GM10847 (cell line): ENCODE data around the gene MYLK4.

Source experiments
- POLR2A ChIP-seq: IDR thresholded peaks from 2 replicates; pipeline ENCODE4 v1.6.1; 2011; ENCODE audit not compliant: insufficient read length; ENCODE audit errors: extremely low read depth

The MYLK4 gene

GRCh38 chr6:2684103-2684749 lies 66.5 kb downstream of the MYLK4 start:
- no peak for TF ChIP-seq POLR2A

GRCh38 chr6:2680264-2680922 lies 70.3 kb downstream of the MYLK4 start:
- TF ChIP-seq POLR2A, result no peak

GRCh38 chr6:2677080-2677593 lies 73.6 kb downstream of the MYLK4 start:
- TF ChIP-seq POLR2A, result no peak

- no peak for TF ChIP-seq POLR2A
These were observed 74.7 kb downstream of the MYLK4 start for GRCh38 chr6:2676048-2676447.

DNA sequence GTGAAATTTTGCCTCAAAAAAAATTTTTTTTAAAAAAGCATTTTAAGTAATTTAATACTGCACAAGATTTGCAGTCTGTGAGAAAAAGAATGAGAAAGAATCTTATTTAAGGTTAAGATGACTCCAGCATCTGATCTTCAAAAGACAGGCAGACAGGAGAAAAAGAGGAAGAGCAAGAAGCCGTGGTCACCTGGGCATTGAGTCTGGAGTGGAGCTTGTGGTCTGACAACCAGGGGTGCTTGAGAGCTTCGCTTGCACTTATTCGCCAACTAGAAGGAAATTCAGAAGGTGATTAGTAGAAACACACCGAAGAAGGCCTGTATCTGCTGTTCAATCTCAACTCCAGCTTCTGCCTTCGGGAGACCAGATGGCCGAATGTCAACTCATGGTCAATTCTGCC lies 75.9 kb downstream of the MYLK4 start:
- no peak for TF ChIP-seq POLR2A

DNA sequence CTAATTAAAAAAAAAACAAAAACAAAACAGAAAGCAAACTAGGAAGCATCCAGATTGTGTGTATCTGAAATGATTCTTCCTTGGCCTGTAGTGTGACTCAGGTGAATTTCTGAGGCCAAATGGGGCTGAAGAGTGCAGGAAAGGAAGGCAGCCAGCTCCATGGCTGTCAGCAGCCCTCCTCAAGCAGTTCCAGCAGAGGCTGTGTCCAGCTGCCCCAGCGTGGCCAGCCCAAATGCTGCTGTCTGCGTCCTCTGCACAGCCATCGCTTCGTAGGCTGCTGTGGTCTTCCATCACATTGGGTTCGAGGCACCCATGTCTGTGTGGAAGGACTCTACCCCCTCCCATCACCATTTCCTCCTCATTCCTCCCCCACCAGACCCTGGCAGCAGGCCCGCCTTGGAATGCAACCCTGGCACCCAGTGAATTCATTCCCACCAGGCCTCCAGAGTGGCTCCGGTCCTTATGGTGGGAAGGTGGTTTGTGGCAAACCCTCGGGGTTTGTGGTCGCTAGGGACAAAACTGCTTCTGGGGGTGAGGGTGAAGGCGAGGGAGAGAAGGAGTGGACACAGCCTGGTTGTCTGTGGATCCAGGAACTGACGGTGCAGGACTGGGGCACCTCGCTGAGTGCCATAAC lies 81.5 kb downstream of the MYLK4 start:
- TF ChIP-seq POLR2A, result no peak

GRCh38 chr6:2667617-2668016 lies 83.1 kb downstream of the MYLK4 start:
- TF ChIP-seq POLR2A, result no peak

GRCh38 chr6:2666906-2667575 lies 83.7 kb downstream of the MYLK4 start:
- TF ChIP-seq POLR2A, result no peak

GRCh38 chr6:2665146-2666070 lies 85.3 kb downstream of the MYLK4 start:
- no peak for TF ChIP-seq POLR2A

DNA sequence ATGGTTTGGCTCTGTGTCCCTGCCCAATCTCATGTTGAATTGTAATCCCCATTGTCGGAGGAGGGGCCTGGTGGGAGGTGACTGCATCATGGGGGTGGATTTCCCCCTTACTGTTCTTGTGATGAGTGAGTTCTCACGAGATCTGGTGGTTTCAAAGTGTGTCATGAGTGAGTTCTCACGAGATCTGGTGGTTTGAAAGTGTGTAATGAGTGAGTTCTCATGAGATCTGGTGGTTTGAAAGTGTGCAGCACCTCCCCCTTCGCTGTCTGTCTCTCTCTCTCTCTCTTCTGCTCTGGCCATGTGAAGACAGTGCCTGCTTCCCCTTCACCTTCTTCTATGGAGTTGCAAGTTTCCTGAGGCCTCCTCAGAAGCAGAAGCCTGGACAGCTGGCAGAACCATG lies 87.6 kb downstream of the MYLK4 start:
- TF ChIP-seq POLR2A, result no peak

DNA sequence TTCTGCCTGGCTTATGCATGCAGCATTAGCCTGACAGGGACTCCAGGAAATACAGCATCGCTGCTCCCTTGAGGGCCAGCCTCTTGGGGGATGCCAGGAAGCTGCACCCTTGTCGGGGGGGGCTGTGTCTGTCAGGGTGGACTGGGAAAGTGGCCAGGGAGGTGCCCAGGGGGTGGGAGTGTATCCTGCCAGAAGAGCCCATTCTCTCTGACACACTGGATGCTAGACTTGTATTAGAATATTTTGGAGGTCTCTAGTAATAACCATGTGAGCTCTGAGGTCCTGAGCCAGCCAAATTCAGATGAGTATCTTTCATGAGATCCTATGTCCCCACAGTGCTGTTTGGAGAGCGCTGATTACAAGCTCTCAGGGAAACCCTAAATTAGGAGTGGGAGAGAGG lies 89.1 kb downstream of the MYLK4 start:
- TF ChIP-seq POLR2A, result no peak

GRCh38 chr6:2659882-2660281 lies 90.8 kb downstream of the MYLK4 start:
- no peak for TF ChIP-seq POLR2A

DNA sequence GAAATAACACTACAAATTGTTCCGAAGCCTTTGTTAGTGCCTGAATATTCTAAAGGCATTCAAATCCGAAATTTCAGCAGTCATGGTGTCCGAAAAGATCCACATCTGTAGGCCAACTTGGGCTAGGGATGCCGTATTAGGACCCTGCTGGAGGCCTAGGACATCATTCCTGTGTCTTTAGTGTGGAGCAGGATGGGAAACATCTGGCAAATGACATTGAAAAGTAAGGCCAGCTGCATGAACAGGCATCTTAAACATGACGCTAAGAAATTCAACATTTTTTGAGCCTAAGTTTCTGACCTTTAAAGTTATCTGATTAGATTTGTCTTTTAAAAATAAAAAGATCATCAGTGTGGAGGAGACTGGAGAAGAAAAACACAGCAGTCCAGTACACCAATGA lies 91.3 kb downstream of the MYLK4 start:
- TF ChIP-seq POLR2A, result no peak

DNA sequence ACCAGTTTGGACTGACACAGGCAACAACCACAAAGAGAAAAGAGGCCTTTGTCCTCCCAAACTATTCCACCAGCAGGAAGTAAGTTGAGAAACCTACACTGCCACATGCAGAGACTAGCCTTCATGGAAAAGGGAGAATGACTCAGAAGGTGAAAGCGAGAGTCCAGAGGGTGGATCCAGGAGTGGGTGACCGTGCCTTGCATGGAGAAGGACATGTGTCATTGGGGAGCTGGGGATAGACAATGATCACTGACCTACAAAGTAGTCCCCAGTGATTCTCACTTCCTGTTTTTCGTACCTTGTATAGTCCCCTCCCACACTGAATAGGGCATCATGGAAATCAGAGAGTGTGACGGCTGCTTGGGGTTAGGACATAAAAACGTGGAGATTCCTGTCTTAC lies 91.9 kb downstream of the MYLK4 start:
- TF ChIP-seq POLR2A, result no peak
